ENCODE results near the gene OR10X1. TPM values are rescaled to one million over a fixed set of nuclear protein-coding genes. Genes with fewer than 3 reads are reported as not detected.

The OR10X1 gene
- total RNA-seq, 4 donors from 2014 or later = not detected

DNA sequence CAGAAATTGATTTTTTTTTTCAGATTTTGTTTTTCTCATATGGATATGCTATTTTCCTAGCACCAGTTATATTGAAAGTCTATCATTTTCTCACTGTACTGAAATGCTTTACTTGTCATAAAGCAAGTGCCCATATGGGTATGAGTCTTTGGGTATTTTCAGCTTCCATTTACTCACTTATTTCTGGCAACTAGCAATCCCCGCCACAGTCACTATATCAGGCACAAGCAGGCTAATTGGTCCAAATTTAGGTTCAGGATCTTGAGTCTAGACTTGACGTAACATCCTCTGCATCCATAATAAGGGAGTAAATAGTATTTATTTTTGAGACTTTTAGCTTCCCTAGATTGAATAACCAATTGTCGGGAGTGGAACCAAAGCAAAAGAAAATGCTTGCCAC is 2.1 kb downstream of the OR10X1 start:
- no peaks in the 10 kb centered on the region for H3K36me3 ChIP-seq
- H3K4me3 ChIP-seq = no peak overlapping the region
- 85 to 100% methylated on average over 2 to 3 of the region's 3 CpGs for WGBS, 2 donors (ENCODE audit: low coverage in 1 of 2)
- no peaks in the 10 kb centered on the region for H3K9me3 ChIP-seq
- DNase-seq = no peak
- in situ Hi-C loops (cut with MboI; ENCODE audit: low pct_ligation_motif_present in 1 of 4, low pct_unique_long_range_greater_than_20kb in 1 of 4, low sequenced_read_pairs in 3 of 4) = no loop called here
- TF ChIP-seq POLR2AphosphoS5 (IDR thresholded peaks at IDR 0.05) = no peak
- TF ChIP-seq, protein P1, sequence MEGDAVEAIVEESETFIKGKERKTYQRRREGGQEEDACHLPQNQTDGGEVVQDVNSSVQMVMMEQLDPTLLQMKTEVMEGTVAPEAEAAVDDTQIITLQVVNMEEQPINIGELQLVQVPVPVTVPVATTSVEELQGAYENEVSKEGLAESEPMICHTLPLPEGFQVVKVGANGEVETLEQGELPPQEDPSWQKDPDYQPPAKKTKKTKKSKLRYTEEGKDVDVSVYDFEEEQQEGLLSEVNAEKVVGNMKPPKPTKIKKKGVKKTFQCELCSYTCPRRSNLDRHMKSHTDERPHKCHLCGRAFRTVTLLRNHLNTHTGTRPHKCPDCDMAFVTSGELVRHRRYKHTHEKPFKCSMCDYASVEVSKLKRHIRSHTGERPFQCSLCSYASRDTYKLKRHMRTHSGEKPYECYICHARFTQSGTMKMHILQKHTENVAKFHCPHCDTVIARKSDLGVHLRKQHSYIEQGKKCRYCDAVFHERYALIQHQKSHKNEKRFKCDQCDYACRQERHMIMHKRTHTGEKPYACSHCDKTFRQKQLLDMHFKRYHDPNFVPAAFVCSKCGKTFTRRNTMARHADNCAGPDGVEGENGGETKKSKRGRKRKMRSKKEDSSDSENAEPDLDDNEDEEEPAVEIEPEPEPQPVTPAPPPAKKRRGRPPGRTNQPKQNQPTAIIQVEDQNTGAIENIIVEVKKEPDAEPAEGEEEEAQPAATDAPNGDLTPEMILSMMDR (IDR thresholded peaks at IDR 0.05) = no peak
- no peak for TF ChIP-seq POLR2A (IDR thresholded peaks at IDR 0.05)
- no peak for TF ChIP-seq EP300 (IDR thresholded peaks at IDR 0.05; ENCODE audit: low read depth)
- H3K4me1 ChIP-seq = no peaks in the 10 kb centered on the region
- no peaks in the 10 kb centered on the region for H3K27me3 ChIP-seq
- intact Hi-C loops (cut with DNase I; ENCODE audit: low total_unique reads) = no loop called here
- H3K27ac ChIP-seq = no peak overlapping the region

DNA sequence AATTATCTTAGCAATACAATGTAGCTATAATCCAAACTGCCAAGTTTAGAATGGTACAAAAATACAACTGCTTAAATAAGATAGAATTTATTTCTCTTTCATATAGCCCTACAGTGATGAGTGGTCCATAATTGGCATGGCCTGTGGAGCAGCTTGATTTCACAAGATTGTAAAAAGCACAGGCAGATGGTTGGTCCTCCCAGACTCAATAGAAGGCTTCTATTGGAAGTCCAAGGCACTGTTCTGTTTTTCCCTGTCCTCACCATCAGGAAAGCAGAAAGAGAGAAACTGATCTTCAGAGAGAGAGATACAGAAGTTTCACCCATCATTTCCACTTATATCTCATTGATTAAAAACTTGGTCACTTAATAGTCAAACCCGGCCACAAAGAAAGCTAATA is 7.5 kb downstream of the OR10X1 start:
- no peaks in the 10 kb centered on the region for H3K4me1 ChIP-seq
- H3K36me3 ChIP-seq = no peaks in the 10 kb centered on the region
- H3K9me3 ChIP-seq = no peaks in the 10 kb centered on the region
- DNase-seq = no peak
- H3K4me3 ChIP-seq = no peak overlapping the region
- in situ Hi-C loops (cut with MboI; ENCODE audit: low pct_ligation_motif_present in 1 of 4, low pct_unique_long_range_greater_than_20kb in 1 of 4, low sequenced_read_pairs in 3 of 4) = no loop called here
- intact Hi-C loops (cut with DNase I; ENCODE audit: low total_unique reads) = no loop called here
- 63 to 100% methylated on average over 1 of the region's 1 CpG for WGBS, 2 donors (ENCODE audit: low coverage in 1 of 2)
- H3K27me3 ChIP-seq = no peaks in the 10 kb centered on the region
- H3K27ac ChIP-seq = no peak overlapping the region
- TF ChIP-seq EP300 (IDR thresholded peaks at IDR 0.05; ENCODE audit: low read depth) (no peak), POLR2AphosphoS5 (IDR thresholded peaks at IDR 0.05) (no peak), POLR2A (IDR thresholded peaks at IDR 0.05) (no peak)
- TF ChIP-seq, protein P1 (IDR thresholded peaks at IDR 0.05) = no peak

DNA sequence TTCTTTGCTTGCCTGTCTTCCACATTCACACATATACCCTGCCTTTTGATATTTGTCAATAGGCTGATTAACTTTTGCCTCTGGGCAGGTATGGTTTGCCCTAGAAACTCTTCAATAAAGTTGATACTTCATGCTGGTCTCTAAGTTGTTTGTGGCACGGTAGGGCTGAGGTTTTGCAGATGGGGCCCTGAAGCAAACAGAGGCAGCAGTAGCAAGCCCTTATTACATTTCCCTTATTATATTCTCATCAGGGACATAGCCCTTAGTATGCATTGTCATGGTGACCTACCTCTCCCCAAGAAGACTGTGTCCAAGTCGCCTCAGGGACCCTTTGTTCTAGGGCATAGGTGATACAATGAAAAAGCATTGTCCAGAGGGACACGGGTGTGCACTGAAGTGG is 9.2 kb downstream of the OR10X1 start, which contains the start of gene OR6P1:
Gene OR6P1 (minus strand): TSS at position 101 of the 400 bp plus-strand sequence. CDS start 6,976 bp downstream, outside the sequence.
- no peak for DNase-seq

DNA sequence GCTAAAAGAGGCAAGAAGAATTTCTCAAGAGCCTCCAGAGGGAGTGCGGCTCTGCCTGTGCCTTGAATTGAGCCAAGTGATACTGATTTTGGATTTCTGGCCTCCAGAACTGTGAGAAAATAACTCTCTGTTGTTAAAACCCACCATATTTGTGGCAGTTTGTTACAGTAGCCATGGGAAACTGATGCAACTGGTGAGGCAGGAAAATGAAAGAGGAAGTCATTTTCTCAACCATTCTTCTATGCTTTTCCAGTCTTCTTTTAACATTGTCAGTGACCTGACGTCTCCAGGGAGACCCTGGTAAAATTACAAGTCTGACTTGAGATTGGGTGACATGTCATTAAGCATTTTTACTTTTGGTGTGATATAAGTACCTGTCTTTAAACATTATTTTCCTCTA is 15.1 kb downstream of the OR10X1 start:
- TF ChIP-seq POLR2A (IDR thresholded peaks at IDR 0.05) = no peak
- no peak for TF ChIP-seq POLR2AphosphoS5 (IDR thresholded peaks at IDR 0.05)
- TF ChIP-seq, protein P1 (IDR thresholded peaks at IDR 0.05) = no peak
- no peak for TF ChIP-seq EP300 (IDR thresholded peaks at IDR 0.05; ENCODE audit: low read depth)
- Histone ChIP-seq H3K27me3 (no peaks in the 10 kb centered on the region), H3K4me3 (no peak overlapping the region), H3K36me3 (no peaks in the 10 kb centered on the region), H3K27ac (no peak overlapping the region), H3K9me3 (no peaks in the 10 kb centered on the region), H3K4me1 (no peaks in the 10 kb centered on the region)
- in situ Hi-C loops (cut with MboI; ENCODE audit: low pct_ligation_motif_present in 1 of 4, low pct_unique_long_range_greater_than_20kb in 1 of 4, low sequenced_read_pairs in 3 of 4) (no loop called here), intact Hi-C loops (cut with DNase I; ENCODE audit: low total_unique reads) (no loop called here)
- DNase-seq = no peak
- 72% methylated on average over 2 of the region's 2 CpGs; no CpG with 5 or more reads in 1 of the 2 donors for WGBS, 2 donors (ENCODE audit: low coverage in 1 of 2)

More for the DNA sequence above, 9.2 kb downstream of the OR10X1 start, which contains the start of gene OR6P1:
- in situ Hi-C loops (cut with MboI; ENCODE audit: low pct_ligation_motif_present in 1 of 4, low pct_unique_long_range_greater_than_20kb in 1 of 4, low sequenced_read_pairs in 3 of 4) (no loop called here), intact Hi-C loops (cut with DNase I; ENCODE audit: low total_unique reads) (no loop called here)
- no peak within 1 kb of the TSS for H3K27ac ChIP-seq
- H3K9me3 ChIP-seq = no peaks in the 10 kb centered on the region
- H3K4me1 ChIP-seq = no peaks in the 10 kb centered on the region
- TF ChIP-seq, protein P1 (IDR thresholded peaks at IDR 0.05) = no peak
- TF ChIP-seq POLR2AphosphoS5 (IDR thresholded peaks at IDR 0.05) (no peak), POLR2A (IDR thresholded peaks at IDR 0.05) (no peak), EP300 (IDR thresholded peaks at IDR 0.05; ENCODE audit: low read depth) (no peak)
- H3K36me3 ChIP-seq = no peaks in the 10 kb centered on the region
- WGBS, 2 donors (ENCODE audit: low coverage in 1 of 2) = 70 to 92% methylated on average over 2 to 3 of the region's 3 CpGs
- no peak within 1 kb of the TSS for H3K4me3 ChIP-seq
- no peaks in the 10 kb centered on the region for H3K27me3 ChIP-seq
